Measurements from ENCODE around the gene PTP4A1. TPM values are rescaled to one million over a fixed set of nuclear protein-coding genes. Genes with fewer than 3 reads are reported as not detected.

PTP4A1 gene
- total and polyA plus RNA-seq, 2 of the 13 experiments (the other 11 are each of a cell fraction or from before 2014, with no cell fraction given): 141 to 376 TPM

- TF ChIP-seq KAT7 (CRISPR knock-in tag; IDR thresholded peaks at IDR 0.05; ENCODE audit: borderline replicate concordance): no peak; the same call in 1 of the 2 replicates
- 0 out of 2 replicates have a peak, but pooled peaks have one; percentile 15 for TF ChIP-seq ZNF629 (CRISPR knock-in tag; conservative IDR thresholded peaks at IDR 0.05)
- 0 out of 2 replicates have a peak, but pooled peaks have one; percentile 24 for TF ChIP-seq PAXIP1 (CRISPR knock-in tag; conservative IDR thresholded peaks at IDR 0.05)
- TF ChIP-seq ATM (IDR thresholded peaks at IDR 0.05; ENCODE audit: borderline replicate concordance): no peak
- no peak; the same call in 1 of the 2 replicates for TF ChIP-seq NRL (CRISPR knock-in tag; IDR thresholded peaks at IDR 0.05; ENCODE audit: borderline replicate concordance)
- TF ChIP-seq ZBTB10 (CRISPR knock-in tag; IDR thresholded peaks at IDR 0.05; ENCODE audit: borderline replicate concordance): no peak
- TF ChIP-seq SSRP1 (CRISPR knock-in tag; IDR thresholded peaks at IDR 0.05): peak; percentile 89
- no peak for TF ChIP-seq ELF1 (CRISPR knock-in tag; IDR thresholded peaks at IDR 0.05)
- TF ChIP-seq GABPA (IDR thresholded peaks at IDR 0.05; ENCODE audit: low read depth, low read length): no peak
- TF ChIP-seq GABPA (CRISPR knock-in tag; IDR thresholded peaks at IDR 0.05; ENCODE audit: low read depth): peak; percentile 56
- 0 out of 2 replicates have a peak, but pooled peaks have one; percentile 18 for TF ChIP-seq NCOA2 (CRISPR knock-in tag; IDR thresholded peaks at IDR 0.05)
- peak; percentile 46; the same call in 1 of the 2 replicates for TF ChIP-seq HMG20A (CRISPR knock-in tag; IDR thresholded peaks at IDR 0.05; ENCODE audit: borderline replicate concordance)
- TF ChIP-seq ATF7 (IDR thresholded peaks at IDR 0.05): no peak
- TF ChIP-seq ATF7 (CRISPR knock-in tag; IDR thresholded peaks at IDR 0.05): no peak
- TF ChIP-seq BRCA1 (CRISPR knock-in tag; IDR thresholded peaks at IDR 0.05): peak; percentile 63; the same call in 1 of the 2 replicates
- no peak; the same call in 1 of the 2 replicates for TF ChIP-seq POLR2AphosphoS5 (IDR thresholded peaks at IDR 0.05; ENCODE audit: low read depth, low read length)
- peak; percentile 31; the same call in 1 of the 2 replicates for TF ChIP-seq SKIL (CRISPR knock-in tag; IDR thresholded peaks at IDR 0.05; ENCODE audit: borderline replicate concordance)
- no peak for TF ChIP-seq ATF7-NPFF (CRISPR knock-in tag; IDR thresholded peaks at IDR 0.05; ENCODE audit: low read depth)
- TF ChIP-seq CHD2 (IDR thresholded peaks at IDR 0.05; ENCODE audit: low read depth, low read length): no peak
- no peak for TF ChIP-seq NCOA1 (CRISPR knock-in tag; IDR thresholded peaks at IDR 0.05)
Measured at GRCh38 chr6:63598049-63599036, 26.1 kb downstream of the PTP4A1 start (continued).
